HepG2 (cell line): ENCODE data around the gene MAPRE3. TPM values are rescaled to one million over a fixed set of nuclear protein-coding genes. Genes with fewer than 3 reads are reported as not detected.

Experiments used
- ATAD3A ChIP-seq: sonication (generic); formaldehyde crosslinking; IDR thresholded peaks from 2 replicates; pipeline ENCODE4 v1.4.0; 2020; ENCODE audit warnings: missing genetic modification reagents
- CCDC6 ChIP-seq: sonication (generic); formaldehyde crosslinking; IDR thresholded peaks from 2 replicates; pipeline ENCODE4 v1.8.1; 2022; ENCODE audit warnings: mild to moderate bottlenecking, missing genetic modification reagents, moderate library complexity
- PHF20 ChIP-seq: sonication (generic); formaldehyde crosslinking; IDR thresholded peaks from 2 replicates; pipeline ENCODE4 v1.5.0; 2020; ENCODE audit warnings: mild to moderate bottlenecking, missing genetic modification reagents
- PRDM10 ChIP-seq: sonication (generic); formaldehyde crosslinking; IDR thresholded peaks from 2 replicates; pipeline ENCODE4 v1.4.0; 2020; ENCODE audit warnings: low read depth, missing genetic modification reagents
- RARG ChIP-seq: sonication (generic); formaldehyde crosslinking; IDR thresholded peaks from 2 replicates; pipeline ENCODE4 v1.4.0; 2020; ENCODE audit warnings: low read depth, mild to moderate bottlenecking, missing genetic modification reagents
- STAT5B ChIP-seq: sonication (generic); formaldehyde crosslinking; IDR thresholded peaks from 2 replicates; pipeline ENCODE4 v1.4.0; 2020; ENCODE audit warnings: missing genetic modification reagents
- ZMAT3 ChIP-seq: sonication (generic); formaldehyde crosslinking; conservative IDR thresholded peaks from 2 replicates; pipeline ENCODE4 v1.7.0; 2021; ENCODE audit warnings: missing genetic modification reagents
- ZNF468 ChIP-seq: sonication (generic); formaldehyde crosslinking; IDR thresholded peaks from 2 replicates; pipeline ENCODE4 v1.8.0; 2022; ENCODE audit warnings: mild to moderate bottlenecking, moderate library complexity, missing genetic modification reagents
- ZNF788 ChIP-seq: sonication (generic); formaldehyde crosslinking; IDR thresholded peaks from 2 replicates; pipeline ENCODE4 v1.5.0; 2020; ENCODE audit warnings: mild to moderate bottlenecking, missing genetic modification reagents, borderline replicate concordance
- ZNF816 ChIP-seq: sonication (generic); formaldehyde crosslinking; IDR thresholded peaks from 2 replicates; pipeline ENCODE4 v1.8.0; 2022; ENCODE audit warnings: missing genetic modification reagents, mild to moderate bottlenecking, borderline replicate concordance
- ZSCAN29 ChIP-seq: sonication (generic); formaldehyde crosslinking; conservative IDR thresholded peaks from 2 replicates; pipeline ENCODE4 v1.4.0; 2020; ENCODE audit warnings: mild to moderate bottlenecking, missing genetic modification reagents
- polyA plus RNA-seq, 8 experiments: library from polyadenylated mRNA; depleted of rRNA in 3 of 8; stranded (reverse) in 7 of 8; unstranded in 1 of 8; fragments of >200 nt; fragmentation: Illumina TruSeq in 4 of 8; extraction: Trizol in 4 of 8; gene quantifications; 2 replicates each; pipeline versions ENCODE4 v1.2.1 to v1.2.3, GENCODE V29; 2011 to 2016; ENCODE audit warnings: low read depth in 4 of 8, missing spikeins in 1 of 8, mixed read lengths in 1 of 8; ENCODE audit not compliant: insufficient read depth in 1 of 8
- total RNA-seq, 5 experiments: library from RNA; depleted of rRNA; stranded (reverse); fragments of >200 nt; fragmentation: Illumina TruSeq; extraction: Trizol; gene quantifications; 2 replicates each; pipeline ENCODE4 v1.2.3, GENCODE V29; 2016; ENCODE audit warnings: low read depth in 1 of 5
- TF ChIP-seq, protein P1 (sequence below): sonication (generic); formaldehyde crosslinking; IDR thresholded peaks from 2 replicates; pipeline ENCODE4 v1.4.0; 2020; ENCODE audit warnings: mild to moderate bottlenecking, missing genetic modification reagents

The MAPRE3 gene
- total and polyA plus RNA-seq, 2 of the 13 experiments (the other 11 are each of a cell fraction or from before 2014, with no cell fraction given): 0.31 to 0.91 TPM

GRCh38 chr2:26941486-26941885, 29.0 kb upstream of the MAPRE3 start (continued):
- TF ChIP-seq PRDM10 (CRISPR knock-in tag) (no peak), ZMAT3 (CRISPR knock-in tag) (no peak), STAT5B (CRISPR knock-in tag) (no peak), ZNF468 (CRISPR knock-in tag) (no peak), RARG (CRISPR knock-in tag) (no peak), ZNF788 (CRISPR knock-in tag) (no peak), PHF20 (no peak), ATAD3A (CRISPR knock-in tag) (no peak), ZNF816 (no peak), CCDC6 (no peak), ZSCAN29 (CRISPR knock-in tag) (no peak)
- TF ChIP-seq, protein P1, sequence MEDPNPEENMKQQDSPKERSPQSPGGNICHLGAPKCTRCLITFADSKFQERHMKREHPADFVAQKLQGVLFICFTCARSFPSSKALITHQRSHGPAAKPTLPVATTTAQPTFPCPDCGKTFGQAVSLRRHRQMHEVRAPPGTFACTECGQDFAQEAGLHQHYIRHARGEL (CRISPR knock-in tag): no peak
- TF ChIP-seq, all 625 proteins: peak for 0
